GM21526 (cell line): Measurements from ENCODE around the gene MUCL1.

Experiments
- ATAC-seq: cut with Tn5 transposase; IDR thresholded peaks from one replicate; pipeline ENCODE4 v1.9.1; 2021; ENCODE audit warnings: moderate library complexity; ENCODE audit not compliant: unreplicated experiment, low FRiP score

MUCL1 gene

GRCh38 chr12:54891717-54892478, 37.6 kb downstream of the MUCL1 start:
- ATAC-seq, result no peak
